T-helper 2 cell treated with Interferon-gamma antibody and Interleukin-4, amounts not matched to agents 5 μg/mL and 100 μg/mL, for 36 hours (primary cell): ENCODE measurements around the gene MX2.

Experiments used
- DNase-seq: peaks from one replicate; pipeline ENCODE4 v3.0.0; 2021; ENCODE audit warnings: low spot score
- H3K27ac Mint-ChIP-seq: one replicate; pipeline ENCODE4 v1.8.0; 2021; ENCODE audit warnings: mild to moderate bottlenecking, mixed read lengths
- H3K27me3 Mint-ChIP-seq: one replicate; pipeline ENCODE4 v1.8.0; 2021; ENCODE audit warnings: low read depth, mixed read lengths
- H3K36me3 Mint-ChIP-seq: one replicate; pipeline ENCODE4 v1.8.0; 2021; ENCODE audit warnings: low read depth, mixed read lengths
- H3K4me1 Mint-ChIP-seq: one replicate; pipeline ENCODE4 v1.8.0; 2021; ENCODE audit warnings: low read depth, mixed read lengths
- H3K4me3 Mint-ChIP-seq: one replicate; pipeline ENCODE4 v1.8.0; 2022; ENCODE audit warnings: mild to moderate bottlenecking, moderate library complexity, mixed read lengths
- H3K9me3 Mint-ChIP-seq: one replicate; pipeline ENCODE4 v1.8.0; 2021; ENCODE audit warnings: mixed read lengths

The MX2 gene

DNA sequence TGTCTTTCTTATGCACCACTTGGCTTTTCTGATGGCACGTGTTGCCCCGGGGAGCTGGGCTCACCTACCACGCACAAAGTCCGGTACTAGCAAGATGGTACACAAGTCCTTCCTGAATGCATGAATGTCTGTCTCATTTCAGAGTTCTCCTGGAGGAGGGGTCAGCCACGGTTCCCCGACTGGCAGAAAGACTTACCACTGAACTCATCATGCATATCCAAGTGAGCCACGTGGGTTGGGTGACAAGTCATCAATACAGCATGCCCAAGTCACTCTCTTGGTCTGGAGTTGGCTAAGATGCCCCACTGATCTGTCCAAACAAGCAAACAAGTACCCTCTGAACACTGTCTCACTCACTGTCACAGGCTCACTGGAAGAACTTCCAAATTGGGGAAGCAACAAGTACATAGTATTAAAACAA is 35.7 kb downstream of the MX2 start:
- Mint-ChIP-seq H3K36me3 (peaks cover 17% of the 10 kb centered on the region), H3K27ac (no peak overlapping the region), H3K4me3 (no peak overlapping the region), H3K27me3 (no peaks in the 10 kb centered on the region), H3K4me1 (no peaks in the 10 kb centered on the region), H3K9me3 (no peaks in the 10 kb centered on the region)
- DNase-seq = no peak

DNA sequence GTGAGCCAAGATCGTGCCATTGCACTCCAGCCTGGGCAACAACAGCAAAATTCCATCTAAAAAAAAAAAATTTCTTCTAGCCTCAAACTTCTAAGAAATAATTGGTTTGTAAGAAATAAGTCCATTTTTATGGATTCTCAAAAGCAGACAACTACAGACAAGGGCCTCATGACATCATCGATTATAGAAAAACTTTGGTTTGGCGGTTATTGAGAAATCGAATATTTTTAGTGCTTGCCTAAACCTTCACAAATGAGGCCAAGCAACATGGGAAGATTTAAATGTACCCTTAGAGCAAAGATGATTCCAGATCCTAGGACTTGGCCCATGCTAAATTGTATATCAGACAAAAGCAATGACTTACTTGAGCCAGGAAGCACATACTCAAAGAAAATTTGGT is 36.4 kb downstream of the MX2 start:
- H3K9me3 Mint-ChIP-seq = no peaks in the 10 kb centered on the region
- H3K27ac Mint-ChIP-seq = no peak overlapping the region
- no peak overlapping the region for H3K4me3 Mint-ChIP-seq
- no peaks in the 10 kb centered on the region for H3K4me1 Mint-ChIP-seq
- no peak for DNase-seq
- no peaks in the 10 kb centered on the region for H3K27me3 Mint-ChIP-seq
- peaks cover 17% of the 10 kb centered on the region for H3K36me3 Mint-ChIP-seq

DNA sequence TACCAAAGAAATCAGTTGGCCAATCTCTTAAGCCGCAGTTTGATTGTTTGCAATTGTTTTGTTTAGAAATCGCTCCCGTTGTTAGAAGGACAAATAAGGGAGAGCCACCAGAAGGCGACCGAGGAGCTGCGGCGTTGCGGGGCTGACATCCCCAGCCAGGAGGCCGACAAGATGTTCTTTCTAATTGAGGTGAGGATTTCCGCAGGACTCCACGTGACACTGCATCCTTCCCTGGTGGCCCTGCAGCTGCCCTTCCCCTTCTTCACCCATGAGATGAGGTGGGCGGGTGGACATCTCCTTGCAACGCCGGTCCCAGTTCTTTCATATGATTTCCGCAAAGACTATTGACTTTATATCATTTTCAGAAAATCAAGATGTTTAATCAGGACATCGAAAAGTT is 37.0 kb downstream of the MX2 start:
- peaks cover 17% of the 10 kb centered on the region for H3K36me3 Mint-ChIP-seq
- no peak for DNase-seq
- H3K27ac Mint-ChIP-seq = no peak overlapping the region
- H3K4me1 Mint-ChIP-seq = no peaks in the 10 kb centered on the region
- no peak overlapping the region for H3K4me3 Mint-ChIP-seq
- H3K9me3 Mint-ChIP-seq = no peaks in the 10 kb centered on the region
- no peaks in the 10 kb centered on the region for H3K27me3 Mint-ChIP-seq

DNA sequence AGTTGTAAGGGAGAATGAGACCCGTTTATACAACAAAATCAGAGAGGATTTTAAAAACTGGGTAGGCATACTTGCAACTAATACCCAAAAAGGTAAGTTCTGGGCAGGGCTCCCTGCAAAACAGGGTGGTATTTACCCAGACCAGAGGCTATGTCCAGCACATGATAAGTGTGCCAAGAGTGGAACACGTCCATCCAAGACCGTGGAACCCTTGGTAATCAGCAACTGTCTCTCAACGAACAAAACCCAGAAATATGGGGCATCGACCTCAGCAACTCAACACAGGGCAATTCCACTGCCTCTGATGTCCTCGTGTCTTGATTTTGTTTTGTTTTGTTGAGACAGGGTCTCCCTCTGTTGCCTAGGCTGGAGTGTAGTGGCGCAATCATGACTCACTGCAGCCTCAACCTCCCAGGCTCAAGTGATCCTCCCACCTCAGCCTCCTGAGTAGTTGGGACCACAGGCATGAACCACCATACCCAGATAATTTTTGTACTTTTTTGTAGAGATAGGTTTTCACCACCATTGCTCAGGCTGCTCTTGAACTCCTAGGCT is 37.5 kb downstream of the MX2 start:
- Mint-ChIP-seq H3K9me3 (no peaks in the 10 kb centered on the region), H3K36me3 (peaks cover 18% of the 10 kb centered on the region), H3K27ac (no peak overlapping the region), H3K27me3 (no peaks in the 10 kb centered on the region), H3K4me3 (no peak overlapping the region), H3K4me1 (no peaks in the 10 kb centered on the region)
- DNase-seq = no peak

DNA sequence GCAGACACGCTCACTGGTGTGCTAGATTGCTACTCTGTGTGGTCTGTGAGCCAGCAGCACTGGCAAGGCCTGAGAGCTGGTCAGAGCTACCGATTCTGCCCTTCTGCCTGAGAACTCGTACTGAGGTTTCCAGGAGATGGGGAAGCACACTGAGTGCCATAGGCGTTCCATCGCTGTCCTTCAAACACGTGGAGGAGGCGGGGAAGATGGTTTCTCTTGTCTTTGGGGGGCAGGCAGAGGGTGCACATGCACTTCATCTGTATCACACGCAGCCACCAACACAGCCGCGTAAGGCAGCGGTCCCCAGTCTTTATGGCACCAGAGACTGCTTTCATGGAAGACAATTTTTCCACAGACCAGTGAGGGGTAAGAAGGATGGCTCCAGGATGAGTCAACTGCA is 40.4 kb downstream of the MX2 start:
- Mint-ChIP-seq H3K27ac (no peak overlapping the region), H3K36me3 (peaks cover 18% of the 10 kb centered on the region), H3K27me3 (no peaks in the 10 kb centered on the region), H3K9me3 (no peaks in the 10 kb centered on the region), H3K4me3 (no peak overlapping the region), H3K4me1 (no peaks in the 10 kb centered on the region)
- no peak for DNase-seq

DNA sequence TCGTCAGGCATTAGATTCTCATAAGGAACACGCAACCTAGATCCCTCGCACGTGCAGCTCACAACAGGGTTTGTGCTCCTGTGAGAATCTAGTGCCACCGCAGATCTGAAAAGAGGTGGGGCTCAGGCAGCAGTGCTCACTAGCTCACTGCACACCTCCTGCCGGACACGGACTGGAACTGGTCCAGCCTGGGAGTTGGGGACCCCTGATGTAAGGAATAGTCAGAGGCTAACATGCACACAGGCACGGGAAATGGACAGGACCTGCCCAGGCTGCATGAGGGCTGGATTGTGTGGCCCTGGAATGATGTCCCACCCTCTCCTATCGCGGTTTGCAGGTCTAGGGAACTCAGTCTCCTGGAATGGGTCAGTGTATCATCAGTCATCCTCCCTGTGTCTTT is 41.0 kb downstream of the MX2 start:
- Mint-ChIP-seq H3K27ac (no peak overlapping the region), H3K4me1 (no peaks in the 10 kb centered on the region), H3K9me3 (no peaks in the 10 kb centered on the region), H3K27me3 (no peaks in the 10 kb centered on the region), H3K36me3 (peaks cover 14% of the 10 kb centered on the region), H3K4me3 (no peak overlapping the region)
- no peak for DNase-seq

DNA sequence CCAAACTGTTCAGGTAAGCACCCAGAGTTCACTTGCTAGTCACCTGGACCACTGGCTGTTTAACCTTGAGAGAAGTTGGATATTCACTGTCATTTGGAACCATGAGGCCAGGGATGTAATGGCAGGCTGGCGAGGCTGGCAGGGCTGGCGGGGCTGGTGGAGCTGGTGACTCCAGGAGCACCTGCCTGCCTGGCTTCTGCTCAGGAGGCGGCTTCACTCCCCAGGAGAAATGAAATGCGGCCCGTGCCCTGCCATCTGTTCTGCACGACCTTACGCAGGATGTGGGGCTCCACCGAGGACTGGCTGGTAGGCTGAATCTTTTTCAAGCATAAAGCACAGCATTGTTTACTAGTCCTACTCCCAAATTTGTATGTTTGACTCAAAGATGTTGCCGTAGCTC is 41.5 kb downstream of the MX2 start:
- H3K36me3 Mint-ChIP-seq = peaks cover 14% of the 10 kb centered on the region
- H3K9me3 Mint-ChIP-seq = no peaks in the 10 kb centered on the region
- DNase-seq = no peak
- no peaks in the 10 kb centered on the region for H3K4me1 Mint-ChIP-seq
- H3K27me3 Mint-ChIP-seq = no peaks in the 10 kb centered on the region
- H3K27ac Mint-ChIP-seq = no peak overlapping the region
- no peak overlapping the region for H3K4me3 Mint-ChIP-seq

DNA sequence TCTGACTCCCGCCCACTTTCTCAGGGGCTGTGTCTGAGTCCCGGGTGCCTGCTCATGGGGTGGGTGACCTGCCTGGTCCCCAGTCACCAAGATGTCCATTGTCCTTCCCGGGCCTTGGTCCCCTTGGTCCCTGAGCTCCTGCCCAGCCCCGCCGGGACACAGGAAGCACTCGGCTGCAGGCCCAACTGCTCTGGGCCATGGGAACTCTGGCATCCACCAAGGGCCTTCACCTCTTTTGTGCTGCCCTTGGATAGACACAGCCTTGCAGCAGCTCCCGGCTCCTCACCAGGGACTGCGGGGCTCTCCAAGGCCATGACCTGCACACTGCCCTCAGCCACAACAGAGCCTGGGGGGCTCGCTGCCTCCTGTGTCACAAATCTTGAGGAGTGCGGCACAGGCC is 42.1 kb downstream of the MX2 start:
- Mint-ChIP-seq H3K4me3 (no peak overlapping the region), H3K27ac (no peak overlapping the region), H3K27me3 (no peaks in the 10 kb centered on the region), H3K36me3 (peaks cover 14% of the 10 kb centered on the region), H3K9me3 (no peaks in the 10 kb centered on the region), H3K4me1 (no peaks in the 10 kb centered on the region)
- DNase-seq = no peak

DNA sequence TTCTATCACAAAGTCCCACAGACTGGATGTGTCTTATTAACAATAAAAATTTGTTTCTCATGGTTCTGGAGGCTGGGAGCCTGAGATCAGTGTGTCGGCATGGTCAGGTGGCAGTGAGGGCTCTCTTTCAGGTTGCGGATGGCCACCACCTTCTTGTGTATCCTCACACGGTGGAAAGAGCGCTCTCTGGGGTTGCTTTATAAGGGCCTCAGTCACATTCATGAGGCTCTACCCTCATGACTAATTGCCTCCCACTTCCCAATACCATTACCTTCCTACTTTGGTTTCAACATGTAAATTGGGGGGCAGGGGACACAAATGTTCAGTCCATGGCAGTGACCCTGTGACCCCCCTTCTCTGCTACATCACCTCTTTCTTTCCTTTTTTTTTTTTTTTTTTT is 43.5 kb downstream of the MX2 start:
- H3K27me3 Mint-ChIP-seq = no peaks in the 10 kb centered on the region
- DNase-seq = no peak
- no peak overlapping the region for H3K27ac Mint-ChIP-seq
- H3K4me1 Mint-ChIP-seq = no peaks in the 10 kb centered on the region
- H3K9me3 Mint-ChIP-seq = no peaks in the 10 kb centered on the region
- H3K4me3 Mint-ChIP-seq = no peak overlapping the region
- peaks cover 21% of the 10 kb centered on the region for H3K36me3 Mint-ChIP-seq

DNA sequence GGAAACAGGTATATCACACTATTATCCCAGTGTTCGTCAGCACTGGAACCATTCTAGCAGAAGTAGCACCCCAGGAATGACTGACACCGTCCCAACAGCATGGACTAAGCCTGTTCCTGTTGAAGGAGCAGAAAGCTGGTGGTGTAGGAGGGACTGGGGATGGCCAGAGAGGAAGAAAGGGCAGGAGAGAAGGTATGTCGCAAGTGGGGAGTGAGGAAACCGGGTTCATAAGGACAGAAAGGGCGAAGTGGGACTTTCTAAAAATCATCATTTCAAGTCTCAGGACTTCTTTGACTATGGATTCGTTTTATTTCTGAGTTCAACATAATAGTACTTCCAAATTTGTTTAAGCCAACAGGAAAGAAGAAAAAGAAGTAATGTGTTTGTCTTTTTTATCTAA is 44.5 kb downstream of the MX2 start:
- Mint-ChIP-seq H3K4me3 (no peak overlapping the region), H3K36me3 (peaks cover 21% of the 10 kb centered on the region), H3K27me3 (no peaks in the 10 kb centered on the region), H3K4me1 (no peaks in the 10 kb centered on the region), H3K27ac (no peak overlapping the region), H3K9me3 (no peaks in the 10 kb centered on the region)
- DNase-seq = no peak

DNA sequence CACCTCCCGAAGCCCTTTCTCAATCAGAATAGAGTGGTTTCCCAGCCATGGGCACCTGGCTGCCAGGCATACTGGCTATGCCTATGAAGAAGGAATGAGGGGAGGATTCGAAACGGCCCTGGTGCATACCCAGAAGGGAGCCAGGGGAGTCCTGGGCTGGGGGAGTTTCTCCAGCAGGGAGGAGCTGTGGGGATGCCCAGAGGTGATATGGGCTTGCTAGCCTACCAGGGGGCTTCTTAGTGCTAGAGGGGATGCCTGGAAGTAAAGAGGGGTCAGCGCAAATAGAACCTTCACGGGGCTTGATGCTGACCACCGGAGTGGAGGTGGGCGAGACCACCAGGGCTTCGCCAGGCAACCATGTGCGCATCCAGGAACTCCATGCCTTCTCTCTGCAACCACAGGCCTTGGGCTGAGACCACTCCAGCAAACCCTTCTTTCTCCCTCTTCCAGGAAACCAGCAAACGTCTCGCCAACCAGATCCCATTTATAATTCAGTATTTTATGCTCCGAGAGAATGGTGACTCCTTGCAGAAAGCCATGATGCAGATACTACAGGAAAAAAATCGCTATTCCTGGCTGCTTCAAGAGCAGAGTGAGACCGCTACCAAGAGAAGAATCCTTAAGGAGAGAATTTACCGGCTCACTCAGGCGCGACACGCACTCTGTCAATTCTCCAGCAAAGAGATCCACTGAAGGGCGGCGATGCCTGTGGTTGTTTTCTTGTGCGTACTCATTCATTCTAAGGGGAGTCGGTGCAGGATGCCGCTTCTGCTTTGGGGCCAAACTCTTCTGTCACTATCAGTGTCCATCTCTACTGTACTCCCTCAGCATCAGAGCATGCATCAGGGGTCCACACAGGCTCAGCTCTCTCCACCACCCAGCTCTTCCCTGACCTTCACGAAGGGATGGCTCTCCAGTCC is 46.0 kb downstream of the MX2 start:
- Mint-ChIP-seq H3K36me3 (peaks cover 18% of the 10 kb centered on the region), H3K4me1 (peaks cover 2% of the 10 kb centered on the region), H3K4me3 (no peak overlapping the region), H3K9me3 (no peaks in the 10 kb centered on the region), H3K27ac (no peak overlapping the region), H3K27me3 (peaks cover 5% of the 10 kb centered on the region)
- DNase-seq = no peak

DNA sequence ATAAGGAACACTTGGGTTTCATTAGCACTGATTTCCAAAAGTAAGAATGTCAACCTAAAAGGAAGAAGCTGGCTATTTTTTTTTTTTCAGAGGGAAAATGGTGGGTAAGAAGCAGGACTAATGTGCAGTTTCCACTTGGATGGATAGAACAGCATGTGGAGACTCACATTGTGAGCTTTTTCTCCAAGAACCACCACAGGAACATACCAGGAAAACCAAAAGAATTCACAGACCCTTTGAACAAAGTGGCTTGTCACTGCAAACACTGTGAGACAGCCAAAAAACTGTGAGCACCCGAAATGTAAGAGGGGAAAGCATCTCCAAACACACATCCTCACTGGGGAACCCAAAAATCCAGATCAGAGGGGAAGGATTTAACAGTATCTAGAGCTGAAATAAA is 48.5 kb downstream of the MX2 start:
- Mint-ChIP-seq H3K27me3 (peaks cover 28% of the 10 kb centered on the region), H3K9me3 (no peaks in the 10 kb centered on the region), H3K4me1 (peaks cover 6% of the 10 kb centered on the region), H3K4me3 (no peak overlapping the region), H3K27ac (no peak overlapping the region), H3K36me3 (peaks cover 16% of the 10 kb centered on the region)
- no peak for DNase-seq

DNA sequence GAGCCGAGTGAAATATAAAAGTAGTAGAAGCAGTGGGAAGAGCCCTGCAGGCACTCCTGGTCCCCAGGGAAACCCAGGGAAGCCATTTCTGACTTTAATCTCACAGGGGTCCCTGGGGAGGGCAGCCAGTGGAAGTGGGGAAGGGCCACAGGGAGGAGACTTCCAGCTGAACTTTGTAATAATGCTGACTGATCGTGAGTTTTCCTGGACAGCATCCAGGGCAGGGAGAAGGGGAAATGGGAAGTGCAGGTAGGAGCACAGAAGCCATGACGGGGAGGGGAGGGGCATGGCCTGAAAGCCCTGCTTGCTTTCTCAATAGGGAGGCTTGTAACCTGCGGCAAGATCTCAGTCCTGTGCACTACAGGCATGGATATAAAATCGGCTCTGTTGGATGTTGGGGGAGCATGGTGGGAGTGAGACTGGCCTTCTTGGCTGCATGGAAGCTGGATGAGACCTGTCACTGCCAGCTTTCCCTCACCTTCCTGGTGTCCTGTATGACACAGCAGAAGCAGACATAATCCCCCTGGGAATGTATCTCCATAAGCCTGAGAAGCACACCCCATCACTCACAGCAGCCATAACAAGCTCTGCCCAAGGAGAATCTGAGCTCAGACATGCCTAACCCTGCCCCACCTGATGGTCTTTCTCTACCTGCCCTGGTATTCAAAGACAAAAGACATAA is 49.1 kb downstream of the MX2 start:
- Mint-ChIP-seq H3K36me3 (peaks cover 16% of the 10 kb centered on the region), H3K9me3 (no peaks in the 10 kb centered on the region), H3K4me1 (peaks cover 6% of the 10 kb centered on the region), H3K27me3 (peaks cover 34% of the 10 kb centered on the region), H3K4me3 (no peak overlapping the region), H3K27ac (no peak overlapping the region)
- no peak for DNase-seq

DNA sequence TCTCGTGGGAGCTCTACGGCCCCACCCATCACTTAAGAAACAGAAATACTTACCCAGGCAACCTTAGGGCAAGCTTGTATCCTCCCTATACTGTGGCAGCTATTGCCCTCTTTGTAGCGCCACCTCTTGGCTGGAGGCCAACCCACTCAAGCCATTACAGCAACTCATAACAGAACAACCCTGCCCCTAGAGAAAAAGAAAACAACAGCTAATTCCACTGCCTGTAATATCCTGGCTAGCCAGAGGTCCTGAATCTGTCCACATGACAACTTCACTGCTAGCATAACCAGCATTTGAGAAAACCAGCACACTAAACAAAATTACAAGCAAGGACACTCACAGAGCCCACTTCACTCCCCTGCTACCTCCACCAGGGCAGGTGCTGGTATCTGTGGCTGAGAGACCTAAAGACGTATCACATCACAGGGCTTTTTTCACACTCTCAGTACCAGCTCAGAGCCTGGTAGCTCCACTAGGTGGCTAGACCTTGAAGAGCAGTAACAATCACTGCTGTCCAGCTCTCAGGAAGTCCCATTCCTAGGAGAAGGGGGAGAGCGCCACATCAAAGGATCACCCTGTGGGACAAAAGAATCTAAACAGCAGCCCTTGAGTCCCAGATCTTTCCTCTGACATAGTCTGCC is 49.7 kb downstream of the MX2 start:
- H3K4me3 Mint-ChIP-seq = no peak overlapping the region
- H3K9me3 Mint-ChIP-seq = no peaks in the 10 kb centered on the region
- H3K27ac Mint-ChIP-seq = no peak overlapping the region
- no peak for DNase-seq
- H3K4me1 Mint-ChIP-seq = peaks cover 6% of the 10 kb centered on the region
- peaks cover 37% of the 10 kb centered on the region for H3K27me3 Mint-ChIP-seq
- peaks cover 12% of the 10 kb centered on the region for H3K36me3 Mint-ChIP-seq
